SIG-M5 (cell line): ENCODE measurements around the gene WDR91.

Source experiments
- DNase-seq: peaks from one replicate; lab custom pipeline; 2025; lab: John Stamatoyannopoulos, UW

WDR91 gene

GRCh38 chr7:135160858-135161653 is 50.3 kb downstream of the WDR91 start:
- peak; percentile 52 for DNase-seq

- no peak for DNase-seq
Observed at GRCh38 chr7:135160098-135160857, 51.0 kb downstream of the WDR91 start.

- DNase-seq = no peak
Observed at GRCh38 chr7:135159359-135160085, 51.8 kb downstream of the WDR91 start.

GRCh38 chr7:135158874-135159273 is 52.5 kb downstream of the WDR91 start:
- no peak for DNase-seq

- no peak for DNase-seq
Observed at GRCh38 chr7:135158141-135158655, 53.1 kb downstream of the WDR91 start.

- no peak for DNase-seq
Observed at GRCh38 chr7:135156290-135156689, 55.0 kb downstream of the WDR91 start.

- no peak for DNase-seq
Observed at GRCh38 chr7:135154734-135155133, 56.6 kb downstream of the WDR91 start.

GRCh38 chr7:135152442-135152841 is 58.9 kb downstream of the WDR91 start:
- DNase-seq = no peak

GRCh38 chr7:135151533-135151932 is 59.8 kb downstream of the WDR91 start:
- DNase-seq = no peak

- no peak for DNase-seq
Observed at GRCh38 chr7:135151132-135151531, 60.2 kb downstream of the WDR91 start.

- DNase-seq = no peak
Observed at GRCh38 chr7:135150072-135150782, 61.1 kb downstream of the WDR91 start.

GRCh38 chr7:135147899-135148721 is 63.2 kb downstream of the WDR91 start, which contains the start of gene TMEM140:
Gene TMEM140, plus strand, starts transcription at chr7:135148072. Its CDS starts 16,370 bp downstream, at chr7:135164442.
- no peak for DNase-seq

GRCh38 chr7:135147341-135147898 is 63.9 kb downstream of the WDR91 start:
- no peak for DNase-seq

GRCh38 chr7:135143885-135144668 is 67.2 kb downstream of the WDR91 start:
- no peak for DNase-seq
